Measurements from ENCODE around the gene MLN.

- no peak for TF ChIP-seq PAX5 (IDR thresholded peaks at IDR 0.05; ENCODE audit: insufficient read depth, low read length, severe bottlenecking)
- TF ChIP-seq SPI1 (IDR thresholded peaks at IDR 0.05; ENCODE audit: low read depth, low read length), result no peak
- TF ChIP-seq POLR2A (IDR thresholded peaks at IDR 0.05; ENCODE audit: low read depth, low read length), result no peak
- TF ChIP-seq POLR2AphosphoS5 (IDR thresholded peaks at IDR 0.05; ENCODE audit: low read depth, low read length), result no peak
- TF ChIP-seq TAF1 (IDR thresholded peaks at IDR 0.05; ENCODE audit: low read depth, low read length), result no peak
Observed at GRCh38 chr6:33745548-33745947, 58.3 kb downstream of the MLN start.

Data from GM12891 (cell line).